HG02884 (cell line): ENCODE data around the gene PNLIPRP3.
"Not testable (repeated sequence)": the region's sequence is repeated elsewhere in the genome, so short reads cannot be mapped to it uniquely, and the experiment has no call there.

ENCODE experiments used
- ATAC-seq: cut with Tn5 transposase; IDR thresholded peaks from one replicate; pipeline ENCODE4 v1.9.1; 2021; ENCODE audit warnings: mild to moderate bottlenecking, moderate library complexity; ENCODE audit not compliant: unreplicated experiment

Gene PNLIPRP3

GRCh38 chr10:116427671-116428070 lies at the start of gene PNLIPRP3:
TSS of gene PNLIPRP3 (plus strand) at chr10:116427847. CDS start at chr10:116428013, 166 bp downstream.
- no peak for ATAC-seq

- ATAC-seq: no peak
Measured at GRCh38 chr10:116382290-116382689, 45.4 kb upstream of the PNLIPRP3 start.

- no peak for ATAC-seq
Measured at GRCh38 chr10:116385311-116385710, 42.3 kb upstream of the PNLIPRP3 start.

GRCh38 chr10:116385994-116386809 lies 41.4 kb upstream of the PNLIPRP3 start:
- peak; percentile 64 for ATAC-seq

- not testable (repeated sequence) for ATAC-seq
Measured at GRCh38 chr10:116393246-116393831, 34.3 kb upstream of the PNLIPRP3 start.

- ATAC-seq: no peak
Measured at GRCh38 chr10:116395223-116395985, 32.2 kb upstream of the PNLIPRP3 start.

GRCh38 chr10:116398224-116398623 lies 29.4 kb upstream of the PNLIPRP3 start:
- no peak for ATAC-seq

GRCh38 chr10:116402858-116403257 lies 24.8 kb upstream of the PNLIPRP3 start:
- no peak for ATAC-seq

GRCh38 chr10:116403740-116404250 lies 23.9 kb upstream of the PNLIPRP3 start:
- no peak for ATAC-seq

GRCh38 chr10:116408719-116409118 lies 18.9 kb upstream of the PNLIPRP3 start:
- ATAC-seq: no peak

GRCh38 chr10:116410351-116410750 lies 17.3 kb upstream of the PNLIPRP3 start:
- ATAC-seq: no peak

- ATAC-seq: no peak
Measured at GRCh38 chr10:116417821-116418220, 9.8 kb upstream of the PNLIPRP3 start.

- ATAC-seq: no peak
Measured at GRCh38 chr10:116418389-116418788, 9.3 kb upstream of the PNLIPRP3 start.

GRCh38 chr10:116421815-116422214 lies 5.8 kb upstream of the PNLIPRP3 start:
- ATAC-seq: no peak

GRCh38 chr10:116429288-116429977 lies 1.8 kb downstream of the PNLIPRP3 start:
- no peak for ATAC-seq

GRCh38 chr10:116430288-116430687 lies 2.6 kb downstream of the PNLIPRP3 start:
- ATAC-seq: no peak

GRCh38 chr10:116431598-116431997 lies 4.0 kb downstream of the PNLIPRP3 start:
- no peak for ATAC-seq

GRCh38 chr10:116437076-116437692 lies 9.5 kb downstream of the PNLIPRP3 start:
- ATAC-seq: no peak

- ATAC-seq: no peak
Measured at GRCh38 chr10:116440330-116441030, 12.8 kb downstream of the PNLIPRP3 start.
